Measurements from ENCODE around the gene GRIFIN.
A peak's percentile ranks its signal among the peaks of the same experiment; 100 is the strongest.

The GRIFIN gene

GRCh38 chr7:2512179-2512661 lies 36.0 kb upstream of the GRIFIN start:
- no peak for DNase-seq

- no peak for DNase-seq
These were observed 35.6 kb upstream of the GRIFIN start for GRCh38 chr7:2511769-2512168.

- DNase-seq, result no peak
These were observed 34.9 kb upstream of the GRIFIN start for GRCh38 chr7:2510909-2511768.

GRCh38 chr7:2510130-2510776 lies 34.1 kb upstream of the GRIFIN start:
- DNase-seq, result no peak

GRCh38 chr7:2509298-2509906 lies 33.2 kb upstream of the GRIFIN start:
- DNase-seq, result no peak

GRCh38 chr7:2508327-2509215 lies 32.4 kb upstream of the GRIFIN start:
- DNase-seq, result peak; percentile 47

- no peak for DNase-seq
These were observed 31.7 kb upstream of the GRIFIN start for GRCh38 chr7:2507917-2508306.

GRCh38 chr7:2507208-2507916 lies 31.2 kb upstream of the GRIFIN start:
- no peak for DNase-seq

- DNase-seq, result no peak
These were observed 29.2 kb upstream of the GRIFIN start for GRCh38 chr7:2505401-2505800.

- no peak for DNase-seq
These were observed 28.7 kb upstream of the GRIFIN start for GRCh38 chr7:2504889-2505375.

GRCh38 chr7:2504128-2504888 lies 28.1 kb upstream of the GRIFIN start:
- no peak for DNase-seq

- no peak for DNase-seq
These were observed 27.1 kb upstream of the GRIFIN start for GRCh38 chr7:2503056-2503941.

GRCh38 chr7:2502647-2502966 lies 26.4 kb upstream of the GRIFIN start:
- DNase-seq, result no peak

GRCh38 chr7:2501947-2502646 lies 25.9 kb upstream of the GRIFIN start:
- DNase-seq, result no peak

GRCh38 chr7:2500701-2501100 lies 24.5 kb upstream of the GRIFIN start:
- no peak for DNase-seq

GRCh38 chr7:2499719-2500430 lies 23.7 kb upstream of the GRIFIN start:
- DNase-seq, result no peak

GRCh38 chr7:2499181-2499580 lies 23.0 kb upstream of the GRIFIN start:
- DNase-seq, result no peak

GRCh38 chr7:2498708-2499107 lies 22.5 kb upstream of the GRIFIN start:
- no peak for DNase-seq
